HG02852 (cell line): ENCODE data around the gene GATAD2B.
A peak's percentile ranks its signal among the peaks of the same experiment; 100 is the strongest.
"Not testable (repeated sequence)": the region's sequence is repeated elsewhere in the genome, so short reads cannot be mapped to it uniquely, and the experiment has no call there.

Experiments used
- ATAC-seq: cut with Tn5 transposase; IDR thresholded peaks from one replicate; pipeline ENCODE4 v1.9.1; 2021; ENCODE audit warnings: mild to moderate bottlenecking, moderate library complexity; ENCODE audit not compliant: unreplicated experiment

The GATAD2B gene

GRCh38 chr1:153844349-153844748 is 78.4 kb downstream of the GATAD2B start:
- not testable (repeated sequence) for ATAC-seq

DNA sequence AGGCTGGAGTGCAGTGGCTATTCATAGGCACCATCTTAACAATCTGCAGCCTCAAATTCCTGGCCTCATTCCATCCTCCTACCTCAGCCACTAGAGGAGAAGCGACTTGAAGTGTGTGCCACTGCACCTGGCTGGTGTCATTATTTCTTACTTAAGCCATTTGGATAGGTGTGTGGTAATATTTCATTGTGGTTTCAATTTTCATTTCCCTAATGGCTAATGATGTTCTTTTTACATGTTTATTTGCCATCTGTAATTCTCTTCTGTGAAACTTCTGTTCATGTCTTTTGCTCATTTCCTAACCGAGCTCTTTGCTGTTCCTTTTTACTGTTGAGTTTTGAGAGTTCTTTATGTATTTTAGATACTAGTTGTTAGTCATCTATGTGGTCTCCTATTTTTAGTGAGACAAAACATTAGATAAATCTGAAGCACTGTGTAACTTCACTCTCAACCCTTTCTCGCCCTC is 80.7 kb downstream of the GATAD2B start:
- peak; percentile 79 for ATAC-seq

- no peak for ATAC-seq
Measured at GRCh38 chr1:153841463-153841994, 81.2 kb downstream of the GATAD2B start.

GRCh38 chr1:153840774-153841173 is 82.0 kb downstream of the GATAD2B start:
- not testable (repeated sequence) for ATAC-seq

GRCh38 chr1:153833968-153834367 is 88.8 kb downstream of the GATAD2B start:
- not testable (repeated sequence) for ATAC-seq

DNA sequence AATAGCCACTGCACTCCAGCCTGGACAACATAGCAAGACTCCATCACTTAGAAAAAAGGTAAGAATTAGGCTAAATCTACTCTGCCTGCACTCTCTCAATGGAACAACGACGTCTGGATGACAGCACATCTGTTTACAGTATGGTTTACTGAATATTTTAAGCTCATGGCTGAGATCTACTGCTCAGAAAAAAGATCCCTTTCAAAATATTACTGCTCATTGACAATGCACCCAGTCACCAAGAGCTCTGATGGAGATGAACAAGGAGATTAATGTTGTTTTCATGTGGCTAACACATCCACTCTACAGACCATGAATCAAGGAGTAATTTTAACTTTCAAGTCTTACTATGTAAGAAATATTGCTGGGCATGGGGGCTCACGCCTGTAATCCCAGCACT is 89.6 kb downstream of the GATAD2B start:
- ATAC-seq, result no peak

- ATAC-seq, result no peak
Measured at GRCh38 chr1:153832293-153832692, 90.5 kb downstream of the GATAD2B start.

- no peak for ATAC-seq
Measured at GRCh38 chr1:153831026-153831425, 91.7 kb downstream of the GATAD2B start.

DNA sequence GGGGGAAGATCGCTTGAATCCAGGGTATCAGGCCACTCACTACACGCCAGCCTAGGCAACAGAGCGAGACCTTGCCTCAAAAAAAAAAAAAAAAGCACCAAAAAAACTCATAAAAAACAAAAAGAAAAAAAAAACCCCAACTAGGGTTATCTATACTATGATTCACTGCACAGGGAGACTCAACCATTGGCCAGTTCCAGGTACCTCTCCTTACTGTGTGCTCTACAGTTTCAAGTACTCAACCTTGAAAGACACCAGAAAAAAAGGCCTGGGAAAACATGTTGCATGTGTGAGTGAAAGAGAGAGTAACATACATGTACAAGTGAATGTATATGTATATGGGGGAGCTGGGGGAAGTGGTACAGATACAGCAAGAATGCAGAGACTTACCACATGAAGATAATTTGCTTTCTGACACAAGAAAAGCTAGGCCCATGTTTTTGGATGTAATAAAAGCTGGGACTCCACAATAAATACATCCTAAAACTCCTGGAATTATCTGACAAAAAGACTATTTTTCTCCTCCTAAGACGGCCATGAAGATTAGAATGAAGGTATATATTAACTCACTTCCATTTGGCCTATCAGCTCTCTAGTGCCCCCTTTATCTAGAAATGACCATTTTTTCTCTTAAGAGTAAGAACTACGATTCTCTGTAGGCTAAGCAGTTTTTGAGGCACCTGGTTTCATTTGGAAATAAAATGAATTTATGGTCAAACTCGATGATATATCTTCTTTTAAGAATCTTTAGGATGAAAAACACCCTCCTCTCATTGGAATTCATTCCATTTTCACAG is 95.4 kb downstream of the GATAD2B start:
- no peak for ATAC-seq

- no peak for ATAC-seq
Measured at GRCh38 chr1:153818876-153819275, 103.9 kb downstream of the GATAD2B start.

DNA sequence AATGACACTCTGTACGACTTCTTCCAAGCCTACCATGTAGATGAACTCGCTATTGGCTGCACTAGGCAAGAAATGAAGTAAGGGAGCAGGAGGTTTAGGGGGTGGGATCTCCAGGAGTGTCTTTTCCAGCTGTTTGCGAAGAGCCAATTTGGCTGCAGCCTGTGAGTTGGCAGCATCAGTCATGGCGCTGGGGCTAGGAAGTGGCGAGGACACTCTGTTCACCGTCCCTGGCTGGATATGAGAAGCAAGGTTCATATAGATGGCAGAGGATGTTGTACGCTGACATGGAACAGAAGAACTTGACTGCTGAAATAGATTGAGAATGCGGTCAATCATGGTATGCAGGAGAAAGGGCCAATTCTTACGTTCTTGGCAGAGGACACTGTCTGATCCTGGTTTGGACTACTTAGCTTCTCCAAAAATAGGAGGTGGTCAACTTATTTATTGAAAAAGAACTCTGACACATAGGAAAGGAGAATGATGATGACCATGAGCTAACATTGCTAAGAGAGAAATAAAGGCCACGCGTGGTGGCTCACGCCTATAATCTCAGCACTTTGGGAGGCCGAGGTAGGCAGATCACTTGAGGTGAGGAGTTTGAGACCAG is 106.4 kb downstream of the GATAD2B start:
- no peak for ATAC-seq

GRCh38 chr1:153805886-153806719 is 116.7 kb downstream of the GATAD2B start:
- ATAC-seq, result peak; percentile 7

- ATAC-seq, result peak; percentile 91
Measured at GRCh38 chr1:153805042-153805745, 117.6 kb downstream of the GATAD2B start.

- ATAC-seq, result no peak
Measured at GRCh38 chr1:153804112-153804511, 118.7 kb downstream of the GATAD2B start.

- no peak for ATAC-seq
Measured at GRCh38 chr1:153803470-153804056, 119.2 kb downstream of the GATAD2B start.

DNA sequence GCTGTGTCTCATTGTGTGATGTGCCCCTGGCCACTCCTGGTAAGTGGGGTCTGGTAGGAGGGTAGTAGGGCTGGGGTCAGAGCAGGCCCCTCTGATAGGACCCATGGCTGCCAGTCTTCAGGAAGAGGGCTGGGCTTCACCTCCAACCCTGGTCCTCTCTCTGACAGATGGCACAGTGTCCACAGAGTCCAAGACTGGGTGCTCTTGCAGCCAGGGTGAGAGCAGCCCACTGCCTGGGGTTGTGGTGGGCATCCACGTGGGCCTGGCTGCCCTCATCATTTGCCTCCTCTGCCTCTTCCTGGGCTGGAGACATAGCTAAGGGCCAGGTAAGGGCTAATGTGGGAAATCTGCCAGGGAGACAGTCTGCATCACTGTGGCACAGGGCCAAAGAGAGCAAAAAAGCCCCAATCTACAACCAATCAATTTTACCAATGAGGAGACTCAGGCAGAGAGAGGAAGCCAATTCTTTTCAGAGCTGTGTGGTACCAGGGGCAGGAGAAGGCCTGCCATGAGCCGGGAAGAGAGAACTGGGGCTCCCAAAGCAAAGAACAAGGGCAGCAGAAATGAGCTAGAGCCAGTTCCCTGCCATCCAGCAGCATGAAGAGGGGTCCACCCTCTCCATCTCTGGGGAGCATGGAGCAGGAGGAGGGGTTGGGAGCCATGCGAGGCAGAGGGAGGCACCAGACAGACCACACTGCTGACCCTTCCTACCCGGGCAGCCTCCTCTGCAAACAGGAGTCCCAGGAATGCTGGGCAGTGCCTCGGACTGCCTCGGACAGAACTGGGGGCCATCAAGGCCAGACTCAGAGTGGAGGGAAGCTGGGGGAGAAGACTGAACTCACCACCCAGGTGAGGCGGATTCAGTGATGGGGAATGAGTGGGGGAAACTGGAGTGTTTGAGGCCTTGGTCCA is 120.7 kb downstream of the GATAD2B start:
- no peak for ATAC-seq

- no peak for ATAC-seq
Measured at GRCh38 chr1:153801028-153801625, 121.6 kb downstream of the GATAD2B start.

- ATAC-seq, result no peak
Measured at GRCh38 chr1:153800516-153800915, 122.3 kb downstream of the GATAD2B start.
